HG02885 (cell line): Measurements from ENCODE around the gene TMEM35A.
"Not testable (repeated sequence)": the region's sequence is repeated elsewhere in the genome, so short reads cannot be mapped to it uniquely, and the experiment has no call there.

Experiments used
- ATAC-seq: cut with Tn5 transposase; IDR thresholded peaks from one replicate; pipeline ENCODE4 v1.9.1; 2021; ENCODE audit warnings: mild to moderate bottlenecking; ENCODE audit not compliant: unreplicated experiment, poor library complexity

Gene TMEM35A

GRCh38 chrX:101078716-101079598 lies at the start of gene TMEM35A:
TMEM35A (plus strand) TSS chrX:101078879; CDS start chrX:101079003, 124 bp downstream.
- no peak for ATAC-seq

GRCh38 chrX:101029665-101030064 lies 49.0 kb upstream of the TMEM35A start:
- ATAC-seq: no peak

GRCh38 chrX:101037231-101037630 lies 41.4 kb upstream of the TMEM35A start:
- no peak for ATAC-seq

GRCh38 chrX:101040197-101040596 lies 38.5 kb upstream of the TMEM35A start:
- ATAC-seq: no peak

- peak; percentile 13 for ATAC-seq
These were observed 27.5 kb upstream of the TMEM35A start for GRCh38 chrX:101051153-101051548.

GRCh38 chrX:101051549-101052302 lies 27.0 kb upstream of the TMEM35A start, which contains the start of gene TRMT2B:
TRMT2B (minus strand) TSS chrX:101052111; CDS start chrX:101042289, 9,822 bp downstream.
- ATAC-seq: peak; percentile 93

GRCh38 chrX:101056551-101056950 lies 22.1 kb upstream of the TMEM35A start:
- not testable (repeated sequence) for ATAC-seq

GRCh38 chrX:101057093-101057714 lies 21.5 kb upstream of the TMEM35A start:
- peak; percentile 96 for ATAC-seq

GRCh38 chrX:101062176-101062575 lies 16.5 kb upstream of the TMEM35A start:
- ATAC-seq: no peak

- no peak for ATAC-seq
These were observed 7.1 kb upstream of the TMEM35A start for GRCh38 chrX:101071582-101071981.

GRCh38 chrX:101079736-101080270 lies 1.1 kb downstream of the TMEM35A start:
- no peak for ATAC-seq

GRCh38 chrX:101080326-101081124 lies 1.8 kb downstream of the TMEM35A start:
- ATAC-seq: no peak

GRCh38 chrX:101081231-101081630 lies 2.6 kb downstream of the TMEM35A start:
- ATAC-seq: no peak

- no peak for ATAC-seq
These were observed 13.1 kb downstream of the TMEM35A start for GRCh38 chrX:101091817-101092216.

GRCh38 chrX:101097546-101098453 lies 19.1 kb downstream of the TMEM35A start, which contains the start of gene CENPI:
CENPI (plus strand) TSS chrX:101098204; CDS start chrX:101101071, 2,867 bp downstream.
- ATAC-seq: peak; percentile 99

- ATAC-seq: no peak
These were observed 29.6 kb downstream of the TMEM35A start for GRCh38 chrX:101108284-101108683.

- ATAC-seq: no peak
These were observed 39.0 kb downstream of the TMEM35A start for GRCh38 chrX:101117701-101118100.

- no peak for ATAC-seq
These were observed 57.6 kb downstream of the TMEM35A start for GRCh38 chrX:101136235-101136634.
